Caco-2 (cell line): ENCODE data around the gene GDI1. TPM values are rescaled to one million over a fixed set of nuclear protein-coding genes. Genes with fewer than 3 reads are reported as not detected.

Experiments used
- BruUV-seq: library from RNA; stranded (reverse); fragments of 400-500 nt; replicated peaks from 2 replicates; lab custom pipeline; 2021; lab: Mats Ljungman, UMichigan
- CTCF ChIA-PET: fragments of 300-600 bp; sonication (Branson Sonifier 250); formaldehyde crosslinking; loops from one replicate; lab custom pipeline; 2022; ENCODE audit warnings: antibody characterized with exemption; lab: Charles Lee
- POLR2A ChIA-PET: fragments of 300-600 bp; sonication (Branson Sonifier 250); formaldehyde crosslinking; loops from one replicate; lab custom pipeline; 2022; ENCODE audit warnings: antibody characterized with exemption; lab: Charles Lee
- DNase-seq, 2 experiments: peaks; one replicate each; pipeline versions ENCODE4 v3.0.0 to v3.0.0-alpha.2; 2020 to 2022
- H3K27me3 ChIP-seq: replicated peaks from 2 replicates; pipeline ENCODE4 v1.6.0; 2011; ENCODE audit warnings: low read length; ENCODE audit not compliant: control insufficient read depth, insufficient read depth
- H3K36me3 ChIP-seq: 2 replicates; pipeline ENCODE4 v1.5.1; 2011; ENCODE audit warnings: low read length; ENCODE audit not compliant: control insufficient read depth, insufficient read depth
- H3K4me1 ChIP-seq: fragments of 250-450 bp; sonication (Bioruptor Pico); 2 replicates; pipeline ENCODE4 v1.5.1; 2020; ENCODE audit warnings: mild to moderate bottlenecking
- H3K4me3 ChIP-seq: 2 replicates; pipeline ENCODE4 v1.5.1; 2011; ENCODE audit warnings: low read depth, mild to moderate bottlenecking, control low read depth, low read length
- H3K9me3 ChIP-seq: fragments of 250-450 bp; sonication (Bioruptor Pico); 2 replicates; pipeline ENCODE4 v1.5.1; 2020; ENCODE audit warnings: mild to moderate bottlenecking, moderate library complexity
- H3K27ac Mint-ChIP-seq: one replicate; pipeline ENCODE4 v1.8.0; 2022; ENCODE audit warnings: mixed read lengths; ENCODE audit not compliant: unreplicated experiment
- H3K27me3 Mint-ChIP-seq: one replicate; pipeline ENCODE4 v1.8.0; 2022; ENCODE audit warnings: mixed read lengths; ENCODE audit not compliant: insufficient read depth, unreplicated experiment
- H3K36me3 Mint-ChIP-seq: one replicate; pipeline ENCODE4 v1.8.0; 2022; ENCODE audit warnings: mild to moderate bottlenecking, mixed read lengths; ENCODE audit not compliant: insufficient read depth, unreplicated experiment
- H3K4me1 Mint-ChIP-seq: one replicate; pipeline ENCODE4 v1.8.0; 2022; ENCODE audit warnings: low read depth, mixed read lengths; ENCODE audit not compliant: unreplicated experiment
- H3K4me3 Mint-ChIP-seq: one replicate; pipeline ENCODE4 v1.8.0; 2022; ENCODE audit warnings: mild to moderate bottlenecking, moderate library complexity, mixed read lengths; ENCODE audit not compliant: unreplicated experiment
- H3K9me3 Mint-ChIP-seq: one replicate; pipeline ENCODE4 v1.8.0; 2022; ENCODE audit warnings: mixed read lengths; ENCODE audit not compliant: unreplicated experiment
- CTCF ChIP-seq, 2 experiments: fragments of 200-600 bp in 1 of 2; IDR thresholded peaks; 1 replicate in 1 of 2; 2 replicates in 1 of 2; pipeline versions ENCODE4 v1.5.1 to v1.8.0; 2011 to 2022; ENCODE audit warnings: antibody characterized with exemption in 1 of 2, control low read depth in 1 of 2, inconsistent platforms in 1 of 2, low read depth in 1 of 2, low read length in 1 of 2, mild to moderate bottlenecking in 1 of 2, moderate library complexity in 1 of 2; ENCODE audit not compliant: insufficient read depth in 1 of 2, severe bottlenecking in 1 of 2, unreplicated experiment in 1 of 2
- intact Hi-C: fragments of 100-400 bp; cut with micrococcal nuclease; formaldehyde crosslinking; loops from one replicate; pipeline ENCODE4 v1.10.0; 2022; ENCODE audit not compliant: unreplicated experiment
- total RNA-seq: library from RNA; stranded (reverse); gene quantifications from 2 replicates; pipeline ENCODE4 v1.2.3, GENCODE V29; 2022

Gene GDI1
- total RNA-seq, 1 experiment from 2014 or later = 68.7 TPM

DNA sequence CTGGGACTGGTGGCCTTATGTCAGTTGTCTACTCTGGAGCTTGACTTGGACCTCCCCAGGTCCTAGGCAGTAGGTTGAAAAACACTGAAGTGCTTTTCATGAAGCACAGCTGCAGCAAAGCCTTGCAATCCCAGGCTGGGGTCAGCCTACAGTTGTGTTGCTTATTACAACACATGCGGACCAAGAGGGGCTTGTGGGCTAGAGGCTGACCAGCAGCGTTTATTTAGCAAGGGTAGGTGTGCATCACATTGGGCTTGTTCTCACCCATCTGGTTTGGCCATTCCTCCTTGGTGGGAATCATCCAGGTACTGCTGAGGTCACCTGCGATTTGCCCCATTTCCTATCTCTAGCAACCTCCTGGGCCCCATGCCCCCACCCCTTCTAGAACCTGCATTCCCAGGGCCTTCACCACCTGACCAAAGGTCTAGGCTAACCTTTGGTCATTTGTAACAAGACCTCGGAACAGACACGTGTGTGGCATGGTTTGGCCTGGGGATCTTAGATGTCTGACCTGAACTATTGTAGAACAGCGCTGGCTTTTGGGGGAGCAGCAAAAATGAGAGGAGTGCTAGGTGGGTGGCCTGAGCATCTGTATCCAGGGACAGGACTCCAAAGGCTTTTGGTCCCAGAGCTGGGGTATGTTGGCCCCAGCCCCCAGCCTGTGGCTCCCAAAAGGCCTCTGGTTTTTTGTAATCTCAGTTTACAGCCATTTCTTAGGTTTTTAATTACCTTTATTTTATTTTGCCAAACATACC, 35.7 kb upstream of the GDI1 start:
- no peak for TF ChIP-seq CTCF (IDR thresholded peaks at IDR 0.05; ENCODE audit: insufficient read depth in 1 of 2, low read depth in 1 of 2, low read length in 1 of 2, severe bottlenecking in 1 of 2, unreplicated experiment in 1 of 2)
- ChIA-PET POLR2A (no interaction called here), CTCF (no interaction called here)
- BruUV-seq = no TSS peak
- peaks cover 21% of the 10 kb centered on the region for H3K4me1 ChIP-seq
- H3K9me3 ChIP-seq = no peaks in the 10 kb centered on the region
- no peaks in the 10 kb centered on the region for H3K27me3 ChIP-seq
- peak; percentile 58 to 79 for DNase-seq
- Mint-ChIP-seq H3K27ac (peak overlapping the region; percentile 90), H3K4me1 (peaks cover 8% of the 10 kb centered on the region), H3K9me3 (no peaks in the 10 kb centered on the region), H3K4me3 (peak overlapping the region; percentile 24), H3K27me3 (no peaks in the 10 kb centered on the region), H3K36me3 (peaks cover 63% of the 10 kb centered on the region)
- peaks cover 5% of the 10 kb centered on the region for H3K36me3 ChIP-seq
- H3K4me3 ChIP-seq = no peak overlapping the region
- intact Hi-C loops = no loop called here

- H3K9me3 ChIP-seq = no peaks in the 10 kb centered on the region
- H3K36me3 ChIP-seq = peaks cover 5% of the 10 kb centered on the region
- no peak for DNase-seq
- Mint-ChIP-seq H3K36me3 (peaks cover 63% of the 10 kb centered on the region), H3K4me1 (peaks cover 8% of the 10 kb centered on the region), H3K27ac (peak overlapping the region; percentile 90), H3K9me3 (no peaks in the 10 kb centered on the region), H3K4me3 (no peak overlapping the region), H3K27me3 (no peaks in the 10 kb centered on the region)
- ChIA-PET POLR2A (no interaction called here), CTCF (interaction anchor here (1.2 kb wide), 1 partner anchor 29 kb away, joined by 4 read pairs; no protein-coding TSS in a partner anchor)
- no TSS peak for BruUV-seq
- no peaks in the 10 kb centered on the region for H3K27me3 ChIP-seq
- no peak overlapping the region for H3K4me3 ChIP-seq
- no peak for TF ChIP-seq CTCF (IDR thresholded peaks at IDR 0.05; ENCODE audit: insufficient read depth in 1 of 2, low read depth in 1 of 2, low read length in 1 of 2, severe bottlenecking in 1 of 2, unreplicated experiment in 1 of 2)
- intact Hi-C loops = no loop called here
- peaks cover 21% of the 10 kb centered on the region for H3K4me1 ChIP-seq
Measured at GRCh38 chrX:154401918-154402621, 34.9 kb upstream of the GDI1 start.

DNA sequence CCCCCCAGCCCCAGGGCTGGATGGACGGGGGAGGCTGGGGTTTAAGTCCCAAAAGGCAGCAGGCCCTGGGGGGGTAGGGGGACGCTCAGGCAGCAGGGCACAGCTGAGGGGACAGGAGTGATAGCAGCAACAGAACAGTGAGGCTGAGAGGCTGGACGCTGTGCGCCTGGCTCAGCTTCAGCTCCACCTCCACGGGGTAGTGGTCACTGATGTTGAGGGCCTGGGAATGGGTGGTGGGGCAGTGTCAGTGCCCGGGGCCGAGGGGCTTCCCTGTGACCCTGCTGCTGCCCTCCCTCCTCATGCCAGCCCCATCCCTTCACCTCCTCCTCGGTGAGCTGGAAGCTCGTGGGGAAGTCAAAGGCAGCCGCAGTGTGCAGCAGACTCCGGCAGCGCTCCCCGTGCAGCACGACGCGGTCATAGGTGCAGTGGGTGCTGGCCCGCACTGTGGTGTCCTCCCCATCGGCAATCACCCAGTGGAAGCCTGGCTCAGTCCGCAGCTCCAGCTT, 34.3 kb upstream of the GDI1 start:
- peaks cover 62% of the 10 kb centered on the region for H3K36me3 Mint-ChIP-seq
- Histone ChIP-seq H3K4me1 (peaks cover 21% of the 10 kb centered on the region), H3K36me3 (peaks cover 5% of the 10 kb centered on the region), H3K4me3 (no peak overlapping the region), H3K9me3 (no peaks in the 10 kb centered on the region), H3K27me3 (no peaks in the 10 kb centered on the region)
- TF ChIP-seq CTCF (IDR thresholded peaks at IDR 0.05; ENCODE audit: insufficient read depth in 1 of 2, low read depth in 1 of 2, low read length in 1 of 2, severe bottlenecking in 1 of 2, unreplicated experiment in 1 of 2) = no peak
- CTCF ChIA-PET = interaction anchor here (1.2 kb wide), 1 partner anchor 29 kb away, joined by 4 read pairs; no protein-coding TSS in a partner anchor
- H3K9me3 Mint-ChIP-seq = no peaks in the 10 kb centered on the region
- H3K27me3 Mint-ChIP-seq = no peaks in the 10 kb centered on the region
- no peak for DNase-seq
- no peak overlapping the region for H3K4me3 Mint-ChIP-seq
- H3K27ac Mint-ChIP-seq = no peak overlapping the region
- no TSS peak for BruUV-seq
- H3K4me1 Mint-ChIP-seq = peaks cover 8% of the 10 kb centered on the region
- POLR2A ChIA-PET = no interaction called here
- intact Hi-C loops = no loop called here
